ENCODE data around the gene GPR83. TPM values are rescaled to one million over a fixed set of nuclear protein-coding genes. Genes with fewer than 3 reads are reported as not detected.

The GPR83 gene
- total RNA-seq, 1 donor from 2014 or later: 0.05 TPM

DNA sequence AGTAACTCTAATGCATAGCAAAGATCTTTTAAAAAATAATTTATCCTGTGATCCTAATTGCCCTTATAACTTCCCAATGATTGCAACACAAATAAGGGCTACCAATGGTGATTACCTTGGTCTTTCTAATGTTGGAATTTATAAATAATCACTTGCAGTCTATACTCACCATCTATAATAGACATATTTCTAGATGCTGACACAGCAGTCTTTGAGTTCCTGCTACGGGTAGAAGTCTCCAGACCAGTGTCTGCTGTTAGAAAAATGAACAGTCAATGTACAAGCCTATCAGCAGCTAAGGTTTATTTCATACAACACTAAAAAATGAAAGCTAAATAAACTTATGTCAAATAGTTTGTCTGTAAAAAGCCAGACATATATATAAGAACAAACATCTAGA is 44.4 kb upstream of the GPR83 start:
- Mint-ChIP-seq H3K27me3 (ENCODE audit: low read depth) (no peaks in the 10 kb centered on the region), H3K27ac (ENCODE audit: unreplicated experiment) (no peak overlapping the region), H3K9me3 (ENCODE audit: low read depth) (no peaks in the 10 kb centered on the region), H3K4me1 (ENCODE audit: low read depth) (no peaks in the 10 kb centered on the region), H3K4me3 (ENCODE audit: unreplicated experiment) (no peak overlapping the region), H3K36me3 (ENCODE audit: low read depth) (peaks cover 11% of the 10 kb centered on the region)
- TF ChIP-seq, protein P1, sequence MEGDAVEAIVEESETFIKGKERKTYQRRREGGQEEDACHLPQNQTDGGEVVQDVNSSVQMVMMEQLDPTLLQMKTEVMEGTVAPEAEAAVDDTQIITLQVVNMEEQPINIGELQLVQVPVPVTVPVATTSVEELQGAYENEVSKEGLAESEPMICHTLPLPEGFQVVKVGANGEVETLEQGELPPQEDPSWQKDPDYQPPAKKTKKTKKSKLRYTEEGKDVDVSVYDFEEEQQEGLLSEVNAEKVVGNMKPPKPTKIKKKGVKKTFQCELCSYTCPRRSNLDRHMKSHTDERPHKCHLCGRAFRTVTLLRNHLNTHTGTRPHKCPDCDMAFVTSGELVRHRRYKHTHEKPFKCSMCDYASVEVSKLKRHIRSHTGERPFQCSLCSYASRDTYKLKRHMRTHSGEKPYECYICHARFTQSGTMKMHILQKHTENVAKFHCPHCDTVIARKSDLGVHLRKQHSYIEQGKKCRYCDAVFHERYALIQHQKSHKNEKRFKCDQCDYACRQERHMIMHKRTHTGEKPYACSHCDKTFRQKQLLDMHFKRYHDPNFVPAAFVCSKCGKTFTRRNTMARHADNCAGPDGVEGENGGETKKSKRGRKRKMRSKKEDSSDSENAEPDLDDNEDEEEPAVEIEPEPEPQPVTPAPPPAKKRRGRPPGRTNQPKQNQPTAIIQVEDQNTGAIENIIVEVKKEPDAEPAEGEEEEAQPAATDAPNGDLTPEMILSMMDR (IDR thresholded peaks at IDR 0.05): no peak
- no peak for DNase-seq (ENCODE audit: low spot score)

DNA sequence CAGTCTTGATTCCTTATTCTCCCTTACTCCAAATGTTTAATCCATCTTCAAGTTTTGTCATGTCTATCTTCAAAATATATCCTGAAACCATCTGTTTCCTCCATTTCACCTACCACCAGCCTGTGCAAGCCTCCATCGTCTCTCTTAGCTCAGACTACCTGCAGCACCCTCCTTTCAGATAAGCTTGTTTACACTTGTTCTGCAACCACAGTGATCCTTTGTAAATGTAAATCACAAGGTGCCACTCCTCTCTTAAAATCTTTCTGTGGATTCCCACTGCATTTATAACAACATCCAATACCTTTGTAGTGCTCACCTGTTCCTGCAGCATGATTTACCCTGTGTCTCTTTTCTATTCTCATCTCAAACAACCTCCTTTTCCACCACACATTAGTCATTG is 31.8 kb upstream of the GPR83 start:
- Mint-ChIP-seq H3K4me3 (ENCODE audit: unreplicated experiment) (no peak overlapping the region), H3K27me3 (ENCODE audit: low read depth) (no peaks in the 10 kb centered on the region), H3K36me3 (ENCODE audit: low read depth) (peaks cover 35% of the 10 kb centered on the region), H3K4me1 (ENCODE audit: low read depth) (no peaks in the 10 kb centered on the region), H3K27ac (ENCODE audit: unreplicated experiment) (no peak overlapping the region), H3K9me3 (ENCODE audit: low read depth) (peaks cover 7% of the 10 kb centered on the region)
- DNase-seq (ENCODE audit: low spot score): no peak
- TF ChIP-seq, protein P1 (IDR thresholded peaks at IDR 0.05): no peak

DNA sequence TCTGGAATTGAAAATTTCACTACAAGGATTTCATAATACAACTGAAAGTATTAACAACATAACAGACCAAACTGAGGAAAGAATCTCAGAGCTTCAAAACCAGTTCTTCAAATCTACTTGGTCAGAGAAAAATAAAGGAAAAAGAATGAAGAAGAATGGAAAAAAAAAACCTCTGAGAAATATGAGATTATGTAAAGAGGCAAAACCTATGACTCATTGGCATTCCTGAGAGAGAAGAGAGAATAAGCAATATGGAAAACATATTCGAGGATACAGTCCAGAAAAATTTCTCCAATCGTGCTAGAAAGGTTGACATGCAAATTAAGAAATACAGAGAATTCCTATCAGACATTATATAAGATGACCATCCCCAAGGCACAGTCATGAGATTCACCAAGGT is 23.4 kb upstream of the GPR83 start:
- TF ChIP-seq, protein P1 (IDR thresholded peaks at IDR 0.05): no peak
- Mint-ChIP-seq H3K36me3 (ENCODE audit: low read depth) (peaks cover 38% of the 10 kb centered on the region), H3K27ac (ENCODE audit: unreplicated experiment) (no peak overlapping the region), H3K27me3 (ENCODE audit: low read depth) (no peaks in the 10 kb centered on the region), H3K4me3 (ENCODE audit: unreplicated experiment) (no peak overlapping the region), H3K9me3 (ENCODE audit: low read depth) (peaks cover 22% of the 10 kb centered on the region), H3K4me1 (ENCODE audit: low read depth) (peaks cover 13% of the 10 kb centered on the region)
- no peak for DNase-seq (ENCODE audit: low spot score)

DNA sequence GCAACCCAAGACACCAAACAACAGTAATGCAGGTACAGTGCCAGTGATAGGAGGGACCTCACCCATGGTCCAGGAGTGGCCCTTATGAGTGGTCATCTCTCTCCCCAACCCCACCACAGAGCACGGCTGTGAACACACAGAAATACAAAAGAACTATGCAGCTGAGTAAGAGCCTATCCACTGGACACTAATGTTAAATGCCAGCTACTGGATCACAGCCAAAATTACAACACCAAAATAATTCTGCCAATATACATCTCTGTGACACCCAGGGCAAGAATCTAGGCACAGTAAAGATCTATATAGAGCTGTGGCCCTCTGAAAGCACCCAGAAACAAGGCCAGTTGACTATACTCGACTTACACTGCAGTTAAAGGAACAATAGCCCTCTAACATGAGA is 22.8 kb upstream of the GPR83 start:
- DNase-seq (ENCODE audit: low spot score): no peak
- H3K9me3 Mint-ChIP-seq (ENCODE audit: low read depth): peaks cover 22% of the 10 kb centered on the region
- TF ChIP-seq, protein P1 (IDR thresholded peaks at IDR 0.05): no peak
- H3K27me3 Mint-ChIP-seq (ENCODE audit: low read depth): no peaks in the 10 kb centered on the region
- H3K4me1 Mint-ChIP-seq (ENCODE audit: low read depth): peaks cover 13% of the 10 kb centered on the region
- H3K4me3 Mint-ChIP-seq (ENCODE audit: unreplicated experiment): no peak overlapping the region
- H3K36me3 Mint-ChIP-seq (ENCODE audit: low read depth): peaks cover 35% of the 10 kb centered on the region
- H3K27ac Mint-ChIP-seq (ENCODE audit: unreplicated experiment): no peak overlapping the region

DNA sequence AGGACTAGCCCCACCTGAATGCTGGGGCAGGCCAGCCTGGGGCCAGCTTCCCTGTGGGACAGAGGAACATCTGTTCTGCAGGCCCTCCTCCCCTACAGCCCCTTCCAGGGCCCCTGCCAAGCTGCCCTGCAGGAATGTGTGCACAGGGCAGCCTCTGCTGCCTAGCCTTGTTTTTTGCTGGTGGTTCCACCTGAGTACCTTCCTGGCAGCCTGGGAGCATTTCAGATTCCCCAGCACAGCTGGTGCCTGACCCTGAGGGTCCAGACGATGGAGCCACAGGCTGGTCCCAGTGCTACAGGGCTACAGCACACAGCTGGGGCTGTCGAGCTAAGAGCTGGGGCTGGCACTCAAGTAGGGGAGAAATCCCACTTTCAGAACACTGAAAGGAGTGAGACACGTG is 22.3 kb upstream of the GPR83 start:
- TF ChIP-seq, protein P1 (IDR thresholded peaks at IDR 0.05): no peak
- Mint-ChIP-seq H3K4me3 (ENCODE audit: unreplicated experiment) (no peak overlapping the region), H3K4me1 (ENCODE audit: low read depth) (peaks cover 13% of the 10 kb centered on the region), H3K9me3 (ENCODE audit: low read depth) (peaks cover 19% of the 10 kb centered on the region), H3K27me3 (ENCODE audit: low read depth) (no peaks in the 10 kb centered on the region), H3K36me3 (ENCODE audit: low read depth) (peaks cover 30% of the 10 kb centered on the region), H3K27ac (ENCODE audit: unreplicated experiment) (no peak overlapping the region)
- DNase-seq (ENCODE audit: low spot score): no peak

All from chondrocyte (in vitro differentiated cells).